GM08714 (cell line): ENCODE data around the gene GRID1.

Experiments
- H3K4me3 ChIP-seq: fragments of 200-500 bp; sonication (Bioruptor generic); 2 replicates; pipeline ENCODE4 v1.5.1; 2014; ENCODE audit warnings: mild to moderate bottlenecking, low read length, inconsistent platforms
- ZNF274 ChIP-seq: IDR thresholded peaks from 2 replicates; pipeline ENCODE4 v1.6.1; 2012; ENCODE audit warnings: mild to moderate bottlenecking, low read depth, low read length

The GRID1 gene

GRCh38 chr10:86370006-86370585 lies 3.5 kb upstream of the GRID1 start:
- no peak overlapping the region for H3K4me3 ChIP-seq
- no peak for TF ChIP-seq ZNF274

- no peak for TF ChIP-seq ZNF274
- H3K4me3 ChIP-seq = no peak overlapping the region
Observed at GRCh38 chr10:86368987-86369386, 2.4 kb upstream of the GRID1 start.

- H3K4me3 ChIP-seq = no peak overlapping the region
- TF ChIP-seq ZNF274 = no peak
Observed at GRCh38 chr10:86368046-86368445, 1.5 kb upstream of the GRID1 start.

GRCh38 chr10:86367152-86367951 lies 757 bp upstream of the GRID1 start:
- no peak for TF ChIP-seq ZNF274
- no peak overlapping the region for H3K4me3 ChIP-seq

- no peak overlapping the region for H3K4me3 ChIP-seq
- no peak for TF ChIP-seq ZNF274
Observed at GRCh38 chr10:86366902-86367151, 232 bp upstream of the GRID1 start.

- no peak for TF ChIP-seq ZNF274
- no peak overlapping the region for H3K4me3 ChIP-seq
Observed at GRCh38 chr10:86365346-86366032, 1.1 kb downstream of the GRID1 start.

GRCh38 chr10:86364491-86365345 lies 1.9 kb downstream of the GRID1 start:
- no peak overlapping the region for H3K4me3 ChIP-seq
- no peak for TF ChIP-seq ZNF274

- TF ChIP-seq ZNF274 = no peak
- no peak overlapping the region for H3K4me3 ChIP-seq
Observed at GRCh38 chr10:86363833-86364490, 2.6 kb downstream of the GRID1 start.

GRCh38 chr10:86363184-86363832 lies 3.3 kb downstream of the GRID1 start:
- no peak for TF ChIP-seq ZNF274
- H3K4me3 ChIP-seq = no peak overlapping the region

- no peak overlapping the region for H3K4me3 ChIP-seq
- no peak for TF ChIP-seq ZNF274
Observed at GRCh38 chr10:86362586-86363183, 3.9 kb downstream of the GRID1 start.

- H3K4me3 ChIP-seq = no peak overlapping the region
- TF ChIP-seq ZNF274 = no peak
Observed at GRCh38 chr10:86362129-86362527, 4.5 kb downstream of the GRID1 start.

- no peak overlapping the region for H3K4me3 ChIP-seq
- no peak for TF ChIP-seq ZNF274
Observed at GRCh38 chr10:86361156-86362128, 5.2 kb downstream of the GRID1 start.
